GM23338 (cell line): Measurements from ENCODE around the gene TRIM42. TPM values are rescaled to one million over a fixed set of nuclear protein-coding genes. Genes with fewer than 3 reads are reported as not detected.

Experiments
- ATAC-seq: fragments of 200-7000 bp; cut with Tn5 transposase; 3 replicates; pipeline ENCODE4 v1.9.1; 2020
- DNase-seq: peaks from one replicate; pipeline ENCODE4 v3.0.0-alpha.2; 2015; ENCODE audit warnings: low spot score
- H2AFZ ChIP-seq: fragments of 200-600 bp; sonication (generic); 2 replicates; pipeline ENCODE4 v1.8.0; 2016; ENCODE audit warnings: antibody characterized with exemption, mild to moderate bottlenecking, moderate library complexity
- H3F3A ChIP-seq: fragments of 200-600 bp; sonication (generic); replicated peaks from 2 replicates; pipeline ENCODE4 v1.8.0; 2017; ENCODE audit warnings: antibody characterized with exemption, mixed run types, low read depth
- H3K27ac ChIP-seq: fragments of 200-600 bp; sonication (generic); 2 replicates; pipeline ENCODE4 v1.6.1; 2016; ENCODE audit warnings: low read depth
- H3K27me3 ChIP-seq: fragments of 200-600 bp; sonication (generic); 2 replicates; pipeline ENCODE4 v1.8.0; 2016; ENCODE audit warnings: mild to moderate bottlenecking, mixed run types, moderate library complexity; ENCODE audit not compliant: insufficient read depth
- H3K36me3 ChIP-seq: fragments of 200-600 bp; sonication (generic); 2 replicates; pipeline ENCODE4 v1.8.0; 2016; ENCODE audit warnings: mild to moderate bottlenecking; ENCODE audit not compliant: insufficient read depth
- H3K4me1 ChIP-seq: fragments of 200-600 bp; sonication (generic); 2 replicates; pipeline ENCODE4 v1.8.0; 2016; ENCODE audit warnings: mild to moderate bottlenecking, moderate library complexity; ENCODE audit not compliant: insufficient read depth
- H3K4me2 ChIP-seq: fragments of 200-600 bp; sonication (generic); 2 replicates; pipeline ENCODE4 v1.7.1; 2017; ENCODE audit warnings: mixed run types
- H3K4me3 ChIP-seq: fragments of 200-600 bp; sonication (generic); 2 replicates; pipeline ENCODE4 v1.6.1; 2016; ENCODE audit warnings: mixed run types
- H3K79me2 ChIP-seq: fragments of 200-600 bp; sonication (generic); replicated peaks from 2 replicates; pipeline ENCODE4 v1.8.0; 2017; ENCODE audit warnings: mild to moderate bottlenecking; ENCODE audit not compliant: insufficient read depth
- H3K9me2 ChIP-seq: fragments of 200-600 bp; sonication (generic); 2 replicates; pipeline ENCODE4 v1.8.0; 2017; ENCODE audit not compliant: insufficient read depth
- H4K20me1 ChIP-seq: fragments of 200-600 bp; sonication (generic); replicated peaks from 2 replicates; pipeline ENCODE4 v1.8.0; 2017; ENCODE audit warnings: mild to moderate bottlenecking; ENCODE audit not compliant: insufficient read depth
- H3K27ac Mint-ChIP-seq: 2 replicates; pipeline ENCODE4 v1.8.0; 2020; ENCODE audit warnings: inconsistent platforms, mild to moderate bottlenecking, moderate library complexity, mixed read lengths
- H3K27me3 Mint-ChIP-seq: 3 replicates; pipeline ENCODE4 v1.8.0; 2022; ENCODE audit warnings: low read depth, mild to moderate bottlenecking, moderate library complexity, mixed read lengths, inconsistent platforms; ENCODE audit not compliant: insufficient read depth, poor library complexity
- H3K36me3 Mint-ChIP-seq: 3 replicates; pipeline ENCODE4 v1.8.0; 2021; ENCODE audit warnings: low read depth, mild to moderate bottlenecking, inconsistent platforms, moderate library complexity, mixed read lengths
- H3K4me1 Mint-ChIP-seq: 3 replicates; pipeline ENCODE4 v1.8.0; 2020; ENCODE audit warnings: mild to moderate bottlenecking, inconsistent platforms, mixed read lengths
- H3K4me3 Mint-ChIP-seq: 3 replicates; pipeline ENCODE4 v1.8.0; 2021; ENCODE audit warnings: moderate library complexity, mild to moderate bottlenecking, inconsistent platforms, mixed read lengths
- H3K9me3 Mint-ChIP-seq: 3 replicates; pipeline ENCODE4 v1.8.0; 2020; ENCODE audit warnings: moderate library complexity, mild to moderate bottlenecking, inconsistent platforms, mixed read lengths
- CTCF ChIP-seq, 2 experiments: fragments of 200-600 bp in 1 of 2; sonication (generic) in 1 of 2; conservative IDR thresholded peaks; 2 replicates each; pipeline versions ENCODE4 v1.5.1 to v1.6.1; 2016 to 2017; ENCODE audit warnings: antibody characterized with exemption in 2 of 2, low read depth in 2 of 2, mild to moderate bottlenecking in 2 of 2, moderate library complexity in 1 of 2
- EZH2 ChIP-seq: fragments of 200-600 bp; sonication (generic); IDR thresholded peaks from one replicate; pipeline ENCODE4 v1.8.0; 2017; ENCODE audit warnings: antibody characterized with exemption, mild to moderate bottlenecking, low read depth; ENCODE audit not compliant: unreplicated experiment
- EZH2phosphoT487 ChIP-seq: fragments of 200-600 bp; sonication (generic); IDR thresholded peaks from one replicate; pipeline ENCODE4 v1.8.1; 2018; ENCODE audit warnings: antibody characterized with exemption; ENCODE audit not compliant: unreplicated experiment
- JUNB ChIP-seq: IDR thresholded peaks from one replicate; pipeline ENCODE4 v1.6.1; 2016; ENCODE audit warnings: antibody characterized with exemption; ENCODE audit not compliant: unreplicated experiment
- NANOG ChIP-seq: IDR thresholded peaks from 2 replicates; pipeline ENCODE4 v1.6.1; 2016; ENCODE audit warnings: antibody characterized with exemption, borderline replicate concordance
- POLR2AphosphoS5 ChIP-seq: IDR thresholded peaks from 2 replicates; pipeline ENCODE4 v1.6.1; 2016; ENCODE audit warnings: antibody characterized with exemption, low read depth
- REST ChIP-seq: IDR thresholded peaks from one replicate; pipeline ENCODE4 v1.6.1; 2018; ENCODE audit warnings: antibody characterized with exemption; ENCODE audit not compliant: unreplicated experiment
- STAT1 ChIP-seq: IDR thresholded peaks from one replicate; pipeline ENCODE4 v1.6.1; 2016; ENCODE audit warnings: antibody characterized with exemption; ENCODE audit not compliant: unreplicated experiment
- ZNF114 ChIP-seq: fragments of 250-450 bp; sonication (Bioruptor Pico); IDR thresholded peaks from 2 replicates; pipeline ENCODE4 v1.5.0; 2020; ENCODE audit warnings: mild to moderate bottlenecking, moderate library complexity
- ZNF331 ChIP-seq: fragments of 250-450 bp; sonication (Bioruptor Pico); IDR thresholded peaks from 2 replicates; pipeline ENCODE4 v1.5.0; 2020; ENCODE audit warnings: low read depth, mild to moderate bottlenecking, moderate library complexity
- polyA plus RNA-seq: library from polyadenylated mRNA; unstranded; fragments of >200 nt; fragmentation: Nextera tagmentation; extraction: Ambion mirVana; gene quantifications from 2 replicates; pipeline ENCODE4 v1.2.1, GENCODE V29; 2016
- total RNA-seq: library from RNA; depleted of rRNA; stranded (reverse); fragments of >200 nt; shearing (Covaris generic); gene quantifications from 2 replicates; pipeline ENCODE4 v1.2.3, GENCODE V29; 2014
- TF ChIP-seq, protein P1 (sequence below): IDR thresholded peaks from 2 replicates; pipeline ENCODE4 v1.6.1; 2016; ENCODE audit warnings: antibody characterized with exemption

The TRIM42 gene
- total and polyA plus RNA-seq, 2 experiments from 2014 or later, result not detected

- TF ChIP-seq EZH2phosphoT487 (no peak), POLR2AphosphoS5 (no peak), EZH2 (no peak), REST (no peak), ZNF114 (no peak)
- TF ChIP-seq, protein P1, sequence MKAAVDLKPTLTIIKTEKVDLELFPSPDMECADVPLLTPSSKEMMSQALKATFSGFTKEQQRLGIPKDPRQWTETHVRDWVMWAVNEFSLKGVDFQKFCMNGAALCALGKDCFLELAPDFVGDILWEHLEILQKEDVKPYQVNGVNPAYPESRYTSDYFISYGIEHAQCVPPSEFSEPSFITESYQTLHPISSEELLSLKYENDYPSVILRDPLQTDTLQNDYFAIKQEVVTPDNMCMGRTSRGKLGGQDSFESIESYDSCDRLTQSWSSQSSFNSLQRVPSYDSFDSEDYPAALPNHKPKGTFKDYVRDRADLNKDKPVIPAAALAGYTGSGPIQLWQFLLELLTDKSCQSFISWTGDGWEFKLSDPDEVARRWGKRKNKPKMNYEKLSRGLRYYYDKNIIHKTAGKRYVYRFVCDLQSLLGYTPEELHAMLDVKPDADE, result no peak
Measured at GRCh38 chr3:140682586-140682985, 4.7 kb downstream of the TRIM42 start (continued).

DNA sequence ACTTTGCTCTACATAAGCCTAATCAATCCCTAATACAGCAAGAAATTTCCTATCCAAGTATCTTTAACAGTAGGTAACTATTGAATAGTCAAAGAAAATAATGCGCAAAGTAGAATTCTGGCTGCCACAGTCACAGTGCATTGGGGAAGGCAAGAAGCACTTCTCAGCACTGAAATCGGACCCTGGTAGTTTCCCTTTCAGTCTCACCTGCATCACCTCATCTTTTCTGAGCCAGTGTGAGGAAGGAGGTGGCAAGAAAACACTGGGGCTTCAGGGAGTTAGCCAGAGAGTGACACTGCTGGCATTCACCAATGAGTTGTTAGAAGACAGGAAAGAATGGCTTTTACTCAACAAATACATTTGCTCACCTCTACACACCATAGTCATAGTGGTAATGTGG lies 8.3 kb downstream of the TRIM42 start:
- no peak for ATAC-seq
- TF ChIP-seq NANOG (no peak), STAT1 (no peak), EZH2phosphoT487 (no peak), REST (no peak), CTCF (conservative IDR thresholded peaks at IDR 0.05; ENCODE audit: low read depth in 2 of 2) (no peak), ZNF114 (no peak), EZH2 (no peak), ZNF331 (CRISPR knock-in tag) (no peak), JUNB (no peak)
- TF ChIP-seq, protein P1, result no peak

More for the DNA sequence above, 8.3 kb downstream of the TRIM42 start:
- Histone ChIP-seq H3F3A (no peaks in the 10 kb centered on the region), H3K4me1 (no peaks in the 10 kb centered on the region), H4K20me1 (no peaks in the 10 kb centered on the region), H3K36me3 (no peaks in the 10 kb centered on the region), H3K79me2 (no peaks in the 10 kb centered on the region), H3K27ac (no peak overlapping the region), H3K4me2 (no peak overlapping the region), H3K9me2 (peaks cover 14% of the 10 kb centered on the region; the same call in 1 of the 2 replicates), H3K4me3 (no peak overlapping the region), H2AFZ (no peak overlapping the region), H3K27me3 (no peaks in the 10 kb centered on the region)
- DNase-seq, result no peak
- Mint-ChIP-seq H3K4me3 (no peak overlapping the region), H3K36me3 (no peaks in the 10 kb centered on the region), H3K4me1 (no peaks in the 10 kb centered on the region), H3K27ac (no peak overlapping the region), H3K9me3 (no peaks in the 10 kb centered on the region), H3K27me3 (no peaks in the 10 kb centered on the region)
